Measurements from ENCODE around the gene RBFOX2.

The RBFOX2 gene

DNA sequence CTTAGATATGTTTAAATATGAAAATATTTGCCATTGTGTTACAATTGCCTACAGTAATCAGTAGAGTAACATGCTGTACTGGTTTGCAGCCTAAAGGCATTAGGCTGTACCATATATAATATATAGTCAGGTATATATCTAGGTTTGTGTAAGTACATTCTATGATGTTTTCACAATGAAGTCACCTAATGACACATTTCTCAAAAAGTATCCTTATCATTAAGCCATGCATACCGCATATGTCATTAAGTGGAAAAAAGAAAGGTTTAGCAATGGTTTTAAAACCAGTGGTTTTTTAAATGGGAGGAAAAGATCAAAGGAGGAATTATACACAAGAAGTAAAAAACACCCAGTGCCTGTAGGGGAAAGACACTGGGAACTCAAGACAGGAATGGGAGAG lies 122.7 kb downstream of the RBFOX2 start:
- H3K9me3 ChIP-seq (ENCODE audit: insufficient read depth, low read length), result no peaks in the 10 kb centered on the region
- no peaks in the 10 kb centered on the region for H3K4me1 ChIP-seq (ENCODE audit: low read length)
- TF ChIP-seq, protein P1, sequence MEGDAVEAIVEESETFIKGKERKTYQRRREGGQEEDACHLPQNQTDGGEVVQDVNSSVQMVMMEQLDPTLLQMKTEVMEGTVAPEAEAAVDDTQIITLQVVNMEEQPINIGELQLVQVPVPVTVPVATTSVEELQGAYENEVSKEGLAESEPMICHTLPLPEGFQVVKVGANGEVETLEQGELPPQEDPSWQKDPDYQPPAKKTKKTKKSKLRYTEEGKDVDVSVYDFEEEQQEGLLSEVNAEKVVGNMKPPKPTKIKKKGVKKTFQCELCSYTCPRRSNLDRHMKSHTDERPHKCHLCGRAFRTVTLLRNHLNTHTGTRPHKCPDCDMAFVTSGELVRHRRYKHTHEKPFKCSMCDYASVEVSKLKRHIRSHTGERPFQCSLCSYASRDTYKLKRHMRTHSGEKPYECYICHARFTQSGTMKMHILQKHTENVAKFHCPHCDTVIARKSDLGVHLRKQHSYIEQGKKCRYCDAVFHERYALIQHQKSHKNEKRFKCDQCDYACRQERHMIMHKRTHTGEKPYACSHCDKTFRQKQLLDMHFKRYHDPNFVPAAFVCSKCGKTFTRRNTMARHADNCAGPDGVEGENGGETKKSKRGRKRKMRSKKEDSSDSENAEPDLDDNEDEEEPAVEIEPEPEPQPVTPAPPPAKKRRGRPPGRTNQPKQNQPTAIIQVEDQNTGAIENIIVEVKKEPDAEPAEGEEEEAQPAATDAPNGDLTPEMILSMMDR (IDR thresholded peaks at IDR 0.05; ENCODE audit: low read depth, low read length), result no peak
- no peak for TF ChIP-seq EZH2phosphoT487 (IDR thresholded peaks at IDR 0.05; ENCODE audit: low read depth)
- H3K4me2 ChIP-seq (ENCODE audit: low read length), result no peak overlapping the region
- no peak overlapping the region for H2AFZ ChIP-seq (ENCODE audit: low read depth, low read length)
- no peak overlapping the region for H3K27ac ChIP-seq (ENCODE audit: low read length)
- H3K79me2 ChIP-seq (ENCODE audit: low read length), result no peaks in the 10 kb centered on the region
- no peaks in the 10 kb centered on the region for H3K36me3 ChIP-seq (replicated peaks; ENCODE audit: low read depth, low read length)
- H4K20me1 ChIP-seq (ENCODE audit: insufficient read depth, low read length), result no peaks in the 10 kb centered on the region
- peaks cover 37% of the 10 kb centered on the region for H3K27me3 ChIP-seq (ENCODE audit: low read depth, low read length)
- no peak overlapping the region for H3K9ac ChIP-seq (ENCODE audit: low read length)
- no peak overlapping the region for H3K4me3 ChIP-seq (ENCODE audit: low read length)

DNA sequence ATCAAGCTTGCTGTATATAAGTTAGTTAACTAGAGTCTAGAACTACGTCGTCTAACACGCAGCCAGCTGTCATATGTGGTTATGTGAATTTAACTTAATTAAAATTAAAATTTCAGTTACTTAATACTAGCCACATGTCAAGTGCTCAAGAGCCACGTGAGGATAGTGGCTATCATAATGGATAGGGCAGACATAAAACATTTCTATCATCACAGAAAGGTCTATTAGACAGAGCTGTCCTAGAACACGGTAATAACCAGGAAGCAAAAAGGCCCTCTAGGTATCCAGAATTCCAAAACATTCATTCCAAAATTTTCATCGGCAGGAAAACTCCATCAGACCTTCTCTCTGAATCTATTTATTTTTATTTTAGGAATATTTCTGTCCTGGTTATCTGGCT lies 123.9 kb downstream of the RBFOX2 start:
- Histone ChIP-seq H3K36me3 (replicated peaks; ENCODE audit: low read depth, low read length) (no peaks in the 10 kb centered on the region), H3K9ac (ENCODE audit: low read length) (no peak overlapping the region), H3K27me3 (ENCODE audit: low read depth, low read length) (peaks cover 40% of the 10 kb centered on the region), H3K79me2 (ENCODE audit: low read length) (no peaks in the 10 kb centered on the region), H3K4me1 (ENCODE audit: low read length) (no peaks in the 10 kb centered on the region), H4K20me1 (ENCODE audit: insufficient read depth, low read length) (no peaks in the 10 kb centered on the region), H3K27ac (ENCODE audit: low read length) (no peak overlapping the region), H3K4me3 (ENCODE audit: low read length) (no peak overlapping the region), H3K9me3 (ENCODE audit: insufficient read depth, low read length) (no peaks in the 10 kb centered on the region), H2AFZ (ENCODE audit: low read depth, low read length) (no peak overlapping the region), H3K4me2 (ENCODE audit: low read length) (no peak overlapping the region)
- TF ChIP-seq, protein P1 (IDR thresholded peaks at IDR 0.05; ENCODE audit: low read depth, low read length), result no peak
- TF ChIP-seq EZH2phosphoT487 (IDR thresholded peaks at IDR 0.05; ENCODE audit: low read depth), result no peak

DNA sequence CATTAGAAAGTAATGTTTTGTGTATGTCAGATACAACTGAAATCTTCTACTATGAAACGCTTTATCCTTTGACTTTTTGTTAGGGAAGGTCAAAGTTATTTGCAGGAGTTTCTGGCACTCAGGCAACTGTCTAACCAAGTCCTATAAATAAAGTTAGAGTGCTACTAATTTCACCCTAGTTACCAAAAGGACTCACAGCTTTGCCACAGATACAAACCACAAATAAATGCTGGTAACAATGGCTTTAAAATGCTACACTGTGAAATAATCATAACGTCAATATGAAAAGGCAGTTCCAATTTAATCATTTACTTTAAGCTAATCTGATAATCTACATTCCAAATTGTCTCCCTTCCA lies 124.3 kb downstream of the RBFOX2 start:
- peaks cover 43% of the 10 kb centered on the region for H3K27me3 ChIP-seq (ENCODE audit: low read depth, low read length)
- no peak overlapping the region for H3K4me3 ChIP-seq (ENCODE audit: low read length)
- H3K36me3 ChIP-seq (replicated peaks; ENCODE audit: low read depth, low read length), result no peaks in the 10 kb centered on the region
- H3K4me2 ChIP-seq (ENCODE audit: low read length), result no peak overlapping the region
- H3K9ac ChIP-seq (ENCODE audit: low read length), result no peak overlapping the region
- no peaks in the 10 kb centered on the region for H3K4me1 ChIP-seq (ENCODE audit: low read length)
- H2AFZ ChIP-seq (ENCODE audit: low read depth, low read length), result no peak overlapping the region
- no peaks in the 10 kb centered on the region for H3K9me3 ChIP-seq (ENCODE audit: insufficient read depth, low read length)
- H3K79me2 ChIP-seq (ENCODE audit: low read length), result no peaks in the 10 kb centered on the region
- no peak overlapping the region for H3K27ac ChIP-seq (ENCODE audit: low read length)
- H4K20me1 ChIP-seq (ENCODE audit: insufficient read depth, low read length), result no peaks in the 10 kb centered on the region
- TF ChIP-seq EZH2phosphoT487 (IDR thresholded peaks at IDR 0.05; ENCODE audit: low read depth), result no peak
- TF ChIP-seq, protein P1 (IDR thresholded peaks at IDR 0.05; ENCODE audit: low read depth, low read length), result no peak

DNA sequence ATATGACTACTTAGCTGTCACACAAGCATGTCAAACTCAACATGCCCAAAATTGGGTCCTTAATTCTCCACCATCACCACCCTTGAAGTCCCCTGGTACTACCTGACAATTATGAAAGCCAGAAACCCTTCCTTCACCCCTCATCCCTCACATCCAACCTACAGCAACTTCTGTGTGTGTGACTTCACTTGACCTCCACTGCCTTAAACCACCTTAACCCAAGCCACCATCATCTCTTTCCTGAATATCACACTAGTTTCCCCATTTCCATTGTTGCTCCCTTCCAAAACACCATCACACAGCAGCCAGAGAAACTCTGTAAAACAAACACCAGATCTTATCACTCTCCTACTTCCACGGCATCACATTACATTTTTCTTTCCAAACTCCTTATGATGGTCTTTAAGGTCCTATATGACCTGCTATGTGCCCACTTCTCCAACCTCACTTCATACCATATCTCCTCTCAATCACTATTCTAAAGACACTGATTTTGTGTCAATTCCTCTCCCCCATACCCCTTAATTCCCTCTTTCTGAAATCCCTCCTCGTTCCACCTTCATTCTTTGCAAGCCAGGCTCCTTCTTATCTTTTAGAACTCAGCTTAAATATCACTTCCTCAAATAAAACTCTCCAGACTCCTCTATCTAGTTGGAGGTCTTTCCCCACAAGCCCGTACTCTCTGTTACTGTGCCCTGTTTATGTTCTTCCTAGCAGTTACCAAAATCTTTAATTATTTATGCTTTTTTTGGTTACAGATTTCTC lies 124.9 kb downstream of the RBFOX2 start:
- Histone ChIP-seq H3K27ac (ENCODE audit: low read length) (no peak overlapping the region), H3K4me3 (ENCODE audit: low read length) (no peak overlapping the region), H3K79me2 (ENCODE audit: low read length) (no peaks in the 10 kb centered on the region), H3K27me3 (ENCODE audit: low read depth, low read length) (peaks cover 43% of the 10 kb centered on the region), H4K20me1 (ENCODE audit: insufficient read depth, low read length) (no peaks in the 10 kb centered on the region), H3K4me2 (ENCODE audit: low read length) (no peak overlapping the region), H3K9me3 (ENCODE audit: insufficient read depth, low read length) (no peaks in the 10 kb centered on the region), H3K4me1 (ENCODE audit: low read length) (no peaks in the 10 kb centered on the region), H2AFZ (ENCODE audit: low read depth, low read length) (no peak overlapping the region), H3K9ac (ENCODE audit: low read length) (no peak overlapping the region), H3K36me3 (replicated peaks; ENCODE audit: low read depth, low read length) (no peaks in the 10 kb centered on the region)
- TF ChIP-seq, protein P1 (IDR thresholded peaks at IDR 0.05; ENCODE audit: low read depth, low read length), result no peak
- TF ChIP-seq EZH2phosphoT487 (IDR thresholded peaks at IDR 0.05; ENCODE audit: low read depth), result no peak

All from OCI-LY3 (cell line).